GM12878 (cell line): ENCODE results near the gene FRMD8.

Experiments
- ASH2L ChIP-seq: fragments of 300-600, 200-600 bp; sonication (generic); IDR thresholded peaks from 2 replicates; pipeline ENCODE4 v1.6.1; 2017; ENCODE audit warnings: low read depth, mild to moderate bottlenecking, borderline replicate concordance
- CBX5 ChIP-seq: sonication (generic); IDR thresholded peaks from 2 replicates; pipeline ENCODE4 v1.6.1; 2016; ENCODE audit warnings: low read depth, moderate library complexity, mild to moderate bottlenecking, inconsistent platforms
- EGR1 ChIP-seq, 2 experiments: IDR thresholded peaks; 1 replicate in 1 of 2; 2 replicates in 1 of 2; pipeline ENCODE4 v1.6.1; 2011 to 2012; ENCODE audit warnings: low read depth in 2 of 2, low read length in 2 of 2, borderline replicate concordance in 1 of 2, mild to moderate bottlenecking in 1 of 2, moderate library complexity in 1 of 2
- EP300 ChIP-seq, 2 experiments: fragments of 150-350 bp in 1 of 2; IDR thresholded peaks; 2 replicates each; pipeline ENCODE4 v1.6.1; 2011 to 2012; ENCODE audit warnings: low read depth in 2 of 2, low read length in 2 of 2, borderline replicate concordance in 1 of 2, improper control_type of control experiment in 1 of 2, inconsistent platforms in 1 of 2; ENCODE audit not compliant: control insufficient read depth in 1 of 2
- MXI1 ChIP-seq: fragments of 150-350 bp; IDR thresholded peaks from 2 replicates; pipeline ENCODE4 v1.6.1; 2011; ENCODE audit warnings: low read depth, mild to moderate bottlenecking, inconsistent platforms, low read length, improper control_type of control experiment
- POU2F2 ChIP-seq: IDR thresholded peaks from 3 replicates; pipeline ENCODE4 v1.6.1; 2011; ENCODE audit warnings: low read depth, mild to moderate bottlenecking, low read length, borderline replicate concordance
- WRNIP1 ChIP-seq: IDR thresholded peaks from 2 replicates; pipeline ENCODE4 v1.6.1; 2011; ENCODE audit warnings: low read depth, low read length, improper control_type of control experiment, borderline replicate concordance
- ZNF274 ChIP-seq: IDR thresholded peaks from one replicate; pipeline ENCODE4 v1.8.0; 2011; ENCODE audit not compliant: insufficient read length, insufficient read depth
- TF ChIP-seq, protein P1 (sequence below), 3 experiments: IDR thresholded peaks in 2 of 3; conservative IDR thresholded peaks in 1 of 3; 2 replicates each; pipeline ENCODE4 v1.5.1; 2011; ENCODE audit warnings: low read depth in 3 of 3, low read length in 3 of 3, mild to moderate bottlenecking in 3 of 3, control low read depth in 2 of 3, moderate library complexity in 2 of 3, inconsistent platforms in 1 of 3, mixed read lengths in 1 of 3; ENCODE audit not compliant: control insufficient read depth in 2 of 3, insufficient read depth in 1 of 3; ENCODE audit errors: extremely low read depth in 1 of 3
- TF ChIP-seq, protein P2 (sequence below): IDR thresholded peaks from 2 replicates; pipeline ENCODE4 v1.6.1; 2012; ENCODE audit warnings: low read depth, low read length, improper control_type of control experiment
- TF ChIP-seq, protein P3 (sequence below): IDR thresholded peaks from 2 replicates; pipeline ENCODE4 v1.6.1; 2012; ENCODE audit warnings: mild to moderate bottlenecking, low read depth, low read length

DNA sequence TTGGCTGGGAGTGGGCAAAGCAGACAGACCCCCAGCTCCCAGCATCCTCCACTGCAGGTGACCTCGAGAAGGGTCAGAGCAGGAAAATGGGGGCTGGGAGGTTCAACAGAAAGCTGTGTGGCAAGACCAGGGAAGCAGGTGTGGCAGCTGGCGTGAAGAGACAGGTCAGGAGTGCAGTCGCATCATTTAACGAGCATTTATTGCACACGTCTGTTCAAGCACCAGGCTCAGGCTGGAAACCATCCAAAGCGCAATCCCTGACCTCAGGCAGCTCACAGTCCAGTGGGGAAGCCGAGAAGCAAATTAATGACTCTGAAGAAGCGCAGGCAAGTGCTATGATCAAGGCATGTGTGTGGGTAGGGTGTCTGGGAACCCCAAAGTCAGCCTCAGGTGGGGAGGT, 11.4 kb upstream of the FRMD8 start:
- no peak for TF ChIP-seq WRNIP1
- TF ChIP-seq POU2F2, result no peak
- no peak for TF ChIP-seq ASH2L
- TF ChIP-seq, protein P1, sequence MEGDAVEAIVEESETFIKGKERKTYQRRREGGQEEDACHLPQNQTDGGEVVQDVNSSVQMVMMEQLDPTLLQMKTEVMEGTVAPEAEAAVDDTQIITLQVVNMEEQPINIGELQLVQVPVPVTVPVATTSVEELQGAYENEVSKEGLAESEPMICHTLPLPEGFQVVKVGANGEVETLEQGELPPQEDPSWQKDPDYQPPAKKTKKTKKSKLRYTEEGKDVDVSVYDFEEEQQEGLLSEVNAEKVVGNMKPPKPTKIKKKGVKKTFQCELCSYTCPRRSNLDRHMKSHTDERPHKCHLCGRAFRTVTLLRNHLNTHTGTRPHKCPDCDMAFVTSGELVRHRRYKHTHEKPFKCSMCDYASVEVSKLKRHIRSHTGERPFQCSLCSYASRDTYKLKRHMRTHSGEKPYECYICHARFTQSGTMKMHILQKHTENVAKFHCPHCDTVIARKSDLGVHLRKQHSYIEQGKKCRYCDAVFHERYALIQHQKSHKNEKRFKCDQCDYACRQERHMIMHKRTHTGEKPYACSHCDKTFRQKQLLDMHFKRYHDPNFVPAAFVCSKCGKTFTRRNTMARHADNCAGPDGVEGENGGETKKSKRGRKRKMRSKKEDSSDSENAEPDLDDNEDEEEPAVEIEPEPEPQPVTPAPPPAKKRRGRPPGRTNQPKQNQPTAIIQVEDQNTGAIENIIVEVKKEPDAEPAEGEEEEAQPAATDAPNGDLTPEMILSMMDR (IDR thresholded peaks at IDR 0.05 in 2 of 3, conservative IDR thresholded peaks at IDR 0.05 in 1 of 3; ENCODE audit: control insufficient read depth in 2 of 3, extremely low read depth in 1 of 3, insufficient read depth in 1 of 3, low read depth in 3 of 3, low read length in 3 of 3), result no peak
- TF ChIP-seq ZNF274, result no peak
- no peak for TF ChIP-seq MXI1
- TF ChIP-seq EGR1 (IDR thresholded peaks at IDR 0.05; ENCODE audit: borderline replicate concordance in 1 of 2, low read depth in 2 of 2, low read length in 2 of 2), result no peak
- no peak for TF ChIP-seq EP300 (IDR thresholded peaks at IDR 0.05; ENCODE audit: borderline replicate concordance in 1 of 2, control insufficient read depth in 1 of 2, low read depth in 2 of 2, low read length in 2 of 2)
- TF ChIP-seq CBX5, result no peak
- TF ChIP-seq, protein P2, sequence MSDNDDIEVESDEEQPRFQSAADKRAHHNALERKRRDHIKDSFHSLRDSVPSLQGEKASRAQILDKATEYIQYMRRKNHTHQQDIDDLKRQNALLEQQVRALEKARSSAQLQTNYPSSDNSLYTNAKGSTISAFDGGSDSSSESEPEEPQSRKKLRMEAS, result no peak
- TF ChIP-seq, protein P3, sequence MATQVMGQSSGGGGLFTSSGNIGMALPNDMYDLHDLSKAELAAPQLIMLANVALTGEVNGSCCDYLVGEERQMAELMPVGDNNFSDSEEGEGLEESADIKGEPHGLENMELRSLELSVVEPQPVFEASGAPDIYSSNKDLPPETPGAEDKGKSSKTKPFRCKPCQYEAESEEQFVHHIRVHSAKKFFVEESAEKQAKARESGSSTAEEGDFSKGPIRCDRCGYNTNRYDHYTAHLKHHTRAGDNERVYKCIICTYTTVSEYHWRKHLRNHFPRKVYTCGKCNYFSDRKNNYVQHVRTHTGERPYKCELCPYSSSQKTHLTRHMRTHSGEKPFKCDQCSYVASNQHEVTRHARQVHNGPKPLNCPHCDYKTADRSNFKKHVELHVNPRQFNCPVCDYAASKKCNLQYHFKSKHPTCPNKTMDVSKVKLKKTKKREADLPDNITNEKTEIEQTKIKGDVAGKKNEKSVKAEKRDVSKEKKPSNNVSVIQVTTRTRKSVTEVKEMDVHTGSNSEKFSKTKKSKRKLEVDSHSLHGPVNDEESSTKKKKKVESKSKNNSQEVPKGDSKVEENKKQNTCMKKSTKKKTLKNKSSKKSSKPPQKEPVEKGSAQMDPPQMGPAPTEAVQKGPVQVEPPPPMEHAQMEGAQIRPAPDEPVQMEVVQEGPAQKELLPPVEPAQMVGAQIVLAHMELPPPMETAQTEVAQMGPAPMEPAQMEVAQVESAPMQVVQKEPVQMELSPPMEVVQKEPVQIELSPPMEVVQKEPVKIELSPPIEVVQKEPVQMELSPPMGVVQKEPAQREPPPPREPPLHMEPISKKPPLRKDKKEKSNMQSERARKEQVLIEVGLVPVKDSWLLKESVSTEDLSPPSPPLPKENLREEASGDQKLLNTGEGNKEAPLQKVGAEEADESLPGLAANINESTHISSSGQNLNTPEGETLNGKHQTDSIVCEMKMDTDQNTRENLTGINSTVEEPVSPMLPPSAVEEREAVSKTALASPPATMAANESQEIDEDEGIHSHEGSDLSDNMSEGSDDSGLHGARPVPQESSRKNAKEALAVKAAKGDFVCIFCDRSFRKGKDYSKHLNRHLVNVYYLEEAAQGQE, result no peak
